Osteoblast (primary cell): ENCODE results near the gene LCE2A. TPM values are rescaled to one million over a fixed set of nuclear protein-coding genes. Genes with fewer than 3 reads are reported as not detected.

ENCODE experiments used
- DNase-seq: peaks from one replicate; pipeline ENCODE4 v3.0.0; 2011; ENCODE audit warnings: low spot score, mixed read lengths; ENCODE audit not compliant: insufficient read length; ENCODE audit errors: missing footprints
- H2AFZ ChIP-seq: 2 replicates; pipeline ENCODE4 v1.6.0; 2011; ENCODE audit warnings: mild to moderate bottlenecking, low read length
- H3K27ac ChIP-seq: 2 replicates; pipeline ENCODE4 v1.5.1; 2011; ENCODE audit warnings: mild to moderate bottlenecking, low read depth, low read length, moderate library complexity
- H3K27me3 ChIP-seq: 2 replicates; pipeline ENCODE4 v1.6.0; 2012; ENCODE audit warnings: mild to moderate bottlenecking, control low read depth, inconsistent platforms, low read length, moderate library complexity; ENCODE audit not compliant: insufficient read depth
- H3K36me3 ChIP-seq: 2 replicates; pipeline ENCODE4 v1.5.1; 2011; ENCODE audit warnings: mild to moderate bottlenecking, low read length, control low read depth, moderate library complexity; ENCODE audit not compliant: insufficient read depth
- H3K4me1 ChIP-seq: 2 replicates; pipeline ENCODE4 v1.5.1; 2011; ENCODE audit warnings: mild to moderate bottlenecking, low read length, control low read depth, moderate library complexity; ENCODE audit not compliant: insufficient read depth
- H3K4me2 ChIP-seq: 2 replicates; pipeline ENCODE4 v1.6.0; 2011; ENCODE audit warnings: mild to moderate bottlenecking, low read length; ENCODE audit not compliant: insufficient read depth
- H3K4me3 ChIP-seq: fragments of 200-600 bp; sonication (generic); 3 replicates; pipeline ENCODE4 v1.5.1; 2012; ENCODE audit warnings: mild to moderate bottlenecking, low read length, inconsistent platforms; ENCODE audit not compliant: insufficient read depth
- H3K79me2 ChIP-seq: 2 replicates; pipeline ENCODE4 v1.6.0; 2012; ENCODE audit warnings: mild to moderate bottlenecking, low read length, control low read depth, inconsistent platforms; ENCODE audit not compliant: insufficient read depth
- H3K9me3 ChIP-seq: 2 replicates; pipeline ENCODE4 v1.5.1; 2011; ENCODE audit warnings: low read depth, low read length, control low read depth
- H4K20me1 ChIP-seq: 2 replicates; pipeline ENCODE4 v1.6.0; 2012; ENCODE audit warnings: mild to moderate bottlenecking, low read length, control low read depth; ENCODE audit not compliant: insufficient read depth
- total RNA-seq: library from RNA; depleted of rRNA; stranded (reverse); fragments of >200 nt; gene quantifications from 2 replicates; pipeline ENCODE4 v1.2.3, GENCODE V29; 2012
- TF ChIP-seq, protein P1 (sequence below): IDR thresholded peaks from 2 replicates; pipeline ENCODE4 v1.5.1; 2011; ENCODE audit warnings: mild to moderate bottlenecking, low read depth, low read length, moderate library complexity; ENCODE audit errors: extremely low read depth

Gene LCE2A
- total RNA-seq, 1 donor, result not detected

DNA sequence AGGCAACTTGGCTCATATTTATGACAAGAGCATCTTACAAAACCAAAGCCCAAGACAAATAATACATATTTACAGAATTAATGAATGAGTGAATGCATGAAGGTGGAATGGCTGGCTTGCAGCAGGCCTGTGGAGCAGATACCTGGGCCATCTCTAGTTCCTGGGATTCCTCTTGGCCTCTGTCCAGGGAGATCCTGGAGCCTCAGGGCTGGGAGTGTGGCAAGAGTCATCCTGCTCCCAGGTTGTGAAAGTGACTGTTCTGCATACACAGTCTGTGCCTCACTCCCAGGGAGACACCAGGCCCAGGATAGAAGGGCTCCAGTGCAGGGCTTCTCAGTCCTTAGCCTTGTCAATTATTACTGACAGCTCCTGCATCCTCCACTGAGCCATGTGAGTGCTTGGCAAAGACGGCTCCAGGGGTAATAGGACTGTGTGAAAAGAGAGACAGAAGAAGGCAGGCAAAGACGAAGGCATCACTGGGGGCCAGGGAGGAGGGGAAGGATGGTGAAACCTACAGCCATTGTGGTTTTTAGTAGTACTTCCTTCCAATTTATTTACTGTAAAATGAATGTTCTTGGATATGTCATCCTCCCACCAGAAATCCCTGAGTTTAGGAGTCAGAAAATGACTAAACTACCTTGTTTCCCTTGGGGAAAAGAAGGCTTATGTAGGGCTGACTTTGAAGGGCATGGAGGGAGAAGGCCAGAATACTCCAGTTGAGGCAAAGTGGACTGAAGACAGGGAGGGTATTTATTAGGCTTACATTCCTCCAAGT is 45.4 kb downstream of the LCE2A start:
- H3K36me3 ChIP-seq, result no peaks in the 10 kb centered on the region
- no peaks in the 10 kb centered on the region for H3K27me3 ChIP-seq
- H3K9me3 ChIP-seq, result no peaks in the 10 kb centered on the region
- DNase-seq, result no peak
- no peak overlapping the region for H3K4me2 ChIP-seq
- H4K20me1 ChIP-seq, result no peaks in the 10 kb centered on the region
- H3K4me1 ChIP-seq, result no peaks in the 10 kb centered on the region
- H3K4me3 ChIP-seq, result no peak overlapping the region
- H2AFZ ChIP-seq, result no peak overlapping the region
- H3K79me2 ChIP-seq, result no peaks in the 10 kb centered on the region
- no peak overlapping the region for H3K27ac ChIP-seq
- TF ChIP-seq, protein P1, sequence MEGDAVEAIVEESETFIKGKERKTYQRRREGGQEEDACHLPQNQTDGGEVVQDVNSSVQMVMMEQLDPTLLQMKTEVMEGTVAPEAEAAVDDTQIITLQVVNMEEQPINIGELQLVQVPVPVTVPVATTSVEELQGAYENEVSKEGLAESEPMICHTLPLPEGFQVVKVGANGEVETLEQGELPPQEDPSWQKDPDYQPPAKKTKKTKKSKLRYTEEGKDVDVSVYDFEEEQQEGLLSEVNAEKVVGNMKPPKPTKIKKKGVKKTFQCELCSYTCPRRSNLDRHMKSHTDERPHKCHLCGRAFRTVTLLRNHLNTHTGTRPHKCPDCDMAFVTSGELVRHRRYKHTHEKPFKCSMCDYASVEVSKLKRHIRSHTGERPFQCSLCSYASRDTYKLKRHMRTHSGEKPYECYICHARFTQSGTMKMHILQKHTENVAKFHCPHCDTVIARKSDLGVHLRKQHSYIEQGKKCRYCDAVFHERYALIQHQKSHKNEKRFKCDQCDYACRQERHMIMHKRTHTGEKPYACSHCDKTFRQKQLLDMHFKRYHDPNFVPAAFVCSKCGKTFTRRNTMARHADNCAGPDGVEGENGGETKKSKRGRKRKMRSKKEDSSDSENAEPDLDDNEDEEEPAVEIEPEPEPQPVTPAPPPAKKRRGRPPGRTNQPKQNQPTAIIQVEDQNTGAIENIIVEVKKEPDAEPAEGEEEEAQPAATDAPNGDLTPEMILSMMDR, result no peak

DNA sequence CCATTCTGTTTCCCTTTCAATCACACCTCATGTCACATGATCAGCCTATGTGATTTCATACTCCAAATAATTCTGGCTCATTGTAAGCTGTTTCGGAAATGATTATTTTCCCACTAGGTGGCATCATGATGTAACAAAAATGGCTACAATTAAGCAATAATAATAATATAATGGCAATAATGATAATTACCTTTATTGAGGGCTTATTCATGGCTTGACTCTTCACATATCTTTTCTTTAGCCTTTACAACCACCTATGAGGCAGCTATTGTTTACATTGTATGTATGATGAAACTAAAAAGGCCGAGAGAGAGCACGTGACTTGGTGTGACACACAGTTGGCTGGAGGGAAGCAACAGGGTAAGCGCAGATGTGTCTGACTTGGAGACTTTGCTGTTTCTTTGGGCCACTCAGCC is 47.2 kb downstream of the LCE2A start:
- Histone ChIP-seq H3K79me2 (no peaks in the 10 kb centered on the region), H2AFZ (no peak overlapping the region), H4K20me1 (no peaks in the 10 kb centered on the region), H3K4me3 (no peak overlapping the region), H3K4me2 (no peak overlapping the region), H3K27me3 (no peaks in the 10 kb centered on the region), H3K27ac (no peak overlapping the region), H3K36me3 (no peaks in the 10 kb centered on the region), H3K9me3 (no peaks in the 10 kb centered on the region), H3K4me1 (no peaks in the 10 kb centered on the region)
- TF ChIP-seq, protein P1, result no peak
- DNase-seq, result no peak

DNA sequence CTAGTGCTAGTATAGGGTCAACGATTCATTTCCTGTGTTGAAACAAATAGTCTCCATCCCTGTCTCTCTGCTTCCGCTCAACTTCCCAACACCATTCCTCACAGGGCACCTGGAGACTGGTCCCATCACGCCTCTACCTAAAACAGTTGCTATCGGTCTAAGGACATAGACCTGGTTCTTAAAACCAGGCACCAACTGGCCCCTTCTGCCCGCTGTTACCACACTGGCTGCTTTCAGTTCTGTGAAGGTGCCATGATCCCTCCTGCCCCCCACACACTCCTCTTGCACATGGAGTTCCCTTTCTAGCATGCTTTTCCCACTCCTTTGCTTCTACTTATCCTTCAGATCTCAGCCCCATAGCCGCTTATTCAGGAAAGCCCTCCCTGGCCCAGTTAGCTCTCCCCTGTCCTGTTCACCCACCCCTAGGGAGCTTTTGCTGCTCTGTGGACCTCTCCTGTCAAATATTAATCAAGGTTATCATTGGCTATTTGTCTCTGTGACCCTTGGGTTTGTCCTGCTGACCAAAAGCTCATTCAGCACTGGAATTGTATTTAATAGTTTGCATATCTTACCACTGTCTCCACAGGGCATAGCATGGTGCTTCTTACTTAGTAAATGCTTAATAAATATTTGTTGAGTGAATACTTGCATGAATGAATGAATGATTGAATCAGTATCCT is 47.8 kb downstream of the LCE2A start:
- Histone ChIP-seq H4K20me1 (no peaks in the 10 kb centered on the region), H3K79me2 (no peaks in the 10 kb centered on the region), H3K4me1 (no peaks in the 10 kb centered on the region), H3K4me3 (no peak overlapping the region), H2AFZ (no peak overlapping the region), H3K27ac (no peak overlapping the region), H3K36me3 (no peaks in the 10 kb centered on the region), H3K9me3 (no peaks in the 10 kb centered on the region), H3K27me3 (no peaks in the 10 kb centered on the region), H3K4me2 (no peak overlapping the region)
- TF ChIP-seq, protein P1, result no peak
- no peak for DNase-seq

DNA sequence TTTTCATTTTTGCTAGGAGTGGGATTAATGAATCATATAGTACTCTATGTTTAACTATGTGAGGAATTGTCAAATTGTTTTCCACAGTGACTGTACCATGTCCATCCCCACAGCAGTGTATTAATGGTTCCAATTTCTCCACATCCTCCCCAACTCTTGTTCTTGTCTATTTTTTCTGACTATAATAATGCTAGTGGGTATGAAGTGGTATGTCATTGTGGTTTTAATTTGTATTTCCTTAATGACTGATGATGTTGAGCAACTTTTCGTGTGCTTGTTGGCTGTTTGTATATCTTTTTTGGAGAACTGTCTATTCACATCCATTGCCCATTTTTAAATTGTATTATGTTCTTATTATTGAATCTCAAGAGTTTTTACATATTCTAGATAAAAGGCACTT is 49.7 kb downstream of the LCE2A start:
- Histone ChIP-seq H3K36me3 (no peaks in the 10 kb centered on the region), H4K20me1 (no peaks in the 10 kb centered on the region), H2AFZ (no peak overlapping the region), H3K4me2 (no peak overlapping the region), H3K79me2 (no peaks in the 10 kb centered on the region), H3K27ac (no peak overlapping the region), H3K9me3 (no peaks in the 10 kb centered on the region), H3K4me3 (no peak overlapping the region), H3K4me1 (no peaks in the 10 kb centered on the region), H3K27me3 (no peaks in the 10 kb centered on the region)
- no peak for DNase-seq
- TF ChIP-seq, protein P1, result no peak
